ENCODE measurements around the gene MPP3. TPM values are rescaled to one million over a fixed set of nuclear protein-coding genes. Genes with fewer than 3 reads are reported as not detected.

The MPP3 gene
- total RNA-seq, 1 experiment from 2014 or later: 11.3 TPM

DNA sequence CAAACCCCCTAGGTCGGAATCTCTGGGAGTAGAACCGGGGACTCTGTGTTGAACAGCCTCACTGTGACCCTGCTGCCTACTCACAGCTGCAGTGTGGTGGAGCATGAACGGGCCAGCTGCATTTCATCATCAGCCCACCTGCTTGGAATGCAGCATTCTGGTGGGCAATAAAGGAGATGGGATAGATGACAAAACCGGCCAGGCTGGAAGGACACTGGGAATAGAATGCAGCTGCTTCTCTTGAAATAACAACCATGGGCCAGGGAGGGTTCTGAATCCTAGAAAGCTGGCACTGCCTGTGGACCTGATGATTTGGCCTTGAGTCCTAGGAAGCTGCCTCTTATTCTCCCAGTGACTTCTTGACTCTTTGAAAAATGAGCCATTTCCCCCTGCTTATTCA lies 29.2 kb downstream of the MPP3 start:
- H3K27ac Mint-ChIP-seq: peak overlapping the region; percentile 82
- peaks cover 19% of the 10 kb centered on the region for H3K36me3 Mint-ChIP-seq
- H3K4me1 Mint-ChIP-seq: peaks cover 43% of the 10 kb centered on the region
- H3K4me3 Mint-ChIP-seq: 0 out of 2 replicates have a peak overlapping the region, but pooled peaks have one; percentile 2
- ATAC-seq (peak; percentile 90), DNase-seq (ENCODE audit: low spot score) (peak; percentile 39)
- H3K9me3 Mint-ChIP-seq: peaks cover 12% of the 10 kb centered on the region
- no peaks in the 10 kb centered on the region for H3K27me3 Mint-ChIP-seq (ENCODE audit: low read depth)
- TF ChIP-seq RORB (CRISPR knock-in tag; IDR thresholded peaks at IDR 0.05) (no peak), SOX15 (CRISPR knock-in tag; IDR thresholded peaks at IDR 0.05) (no peak), FOXK1 (CRISPR knock-in tag; IDR thresholded peaks at IDR 0.05) (no peak), ZNF121 (CRISPR knock-in tag; IDR thresholded peaks at IDR 0.05) (peak; percentile 92), KAT7 (CRISPR knock-in tag; IDR thresholded peaks at IDR 0.05; ENCODE audit: borderline replicate concordance) (no peak), CBFB (CRISPR knock-in tag; IDR thresholded peaks at IDR 0.05; ENCODE audit: low read depth) (no peak), JUN (CRISPR knock-in tag; IDR thresholded peaks at IDR 0.05) (no peak), ZNF263 (CRISPR knock-in tag; IDR thresholded peaks at IDR 0.05; ENCODE audit: low read depth) (no peak), ELF4 (CRISPR knock-in tag; IDR thresholded peaks at IDR 0.05; ENCODE audit: low read depth) (no peak)
- TF ChIP-seq, protein P1, sequence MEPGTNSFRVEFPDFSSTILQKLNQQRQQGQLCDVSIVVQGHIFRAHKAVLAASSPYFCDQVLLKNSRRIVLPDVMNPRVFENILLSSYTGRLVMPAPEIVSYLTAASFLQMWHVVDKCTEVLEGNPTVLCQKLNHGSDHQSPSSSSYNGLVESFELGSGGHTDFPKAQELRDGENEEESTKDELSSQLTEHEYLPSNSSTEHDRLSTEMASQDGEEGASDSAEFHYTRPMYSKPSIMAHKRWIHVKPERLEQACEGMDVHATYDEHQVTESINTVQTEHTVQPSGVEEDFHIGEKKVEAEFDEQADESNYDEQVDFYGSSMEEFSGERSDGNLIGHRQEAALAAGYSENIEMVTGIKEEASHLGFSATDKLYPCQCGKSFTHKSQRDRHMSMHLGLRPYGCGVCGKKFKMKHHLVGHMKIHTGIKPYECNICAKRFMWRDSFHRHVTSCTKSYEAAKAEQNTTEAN (CRISPR knock-in tag; IDR thresholded peaks at IDR 0.05): no peak
- TF ChIP-seq, protein P2, sequence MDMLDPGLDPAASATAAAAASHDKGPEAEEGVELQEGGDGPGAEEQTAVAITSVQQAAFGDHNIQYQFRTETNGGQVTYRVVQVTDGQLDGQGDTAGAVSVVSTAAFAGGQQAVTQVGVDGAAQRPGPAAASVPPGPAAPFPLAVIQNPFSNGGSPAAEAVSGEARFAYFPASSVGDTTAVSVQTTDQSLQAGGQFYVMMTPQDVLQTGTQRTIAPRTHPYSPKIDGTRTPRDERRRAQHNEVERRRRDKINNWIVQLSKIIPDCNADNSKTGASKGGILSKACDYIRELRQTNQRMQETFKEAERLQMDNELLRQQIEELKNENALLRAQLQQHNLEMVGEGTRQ (CRISPR knock-in tag; IDR thresholded peaks at IDR 0.05): no peak
- TF ChIP-seq, protein P3, sequence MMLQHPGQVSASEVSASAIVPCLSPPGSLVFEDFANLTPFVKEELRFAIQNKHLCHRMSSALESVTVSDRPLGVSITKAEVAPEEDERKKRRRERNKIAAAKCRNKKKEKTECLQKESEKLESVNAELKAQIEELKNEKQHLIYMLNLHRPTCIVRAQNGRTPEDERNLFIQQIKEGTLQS (CRISPR knock-in tag; conservative IDR thresholded peaks at IDR 0.05): peak; percentile 70; the same call in 1 of the 2 replicates
- TF ChIP-seq, protein P4, sequence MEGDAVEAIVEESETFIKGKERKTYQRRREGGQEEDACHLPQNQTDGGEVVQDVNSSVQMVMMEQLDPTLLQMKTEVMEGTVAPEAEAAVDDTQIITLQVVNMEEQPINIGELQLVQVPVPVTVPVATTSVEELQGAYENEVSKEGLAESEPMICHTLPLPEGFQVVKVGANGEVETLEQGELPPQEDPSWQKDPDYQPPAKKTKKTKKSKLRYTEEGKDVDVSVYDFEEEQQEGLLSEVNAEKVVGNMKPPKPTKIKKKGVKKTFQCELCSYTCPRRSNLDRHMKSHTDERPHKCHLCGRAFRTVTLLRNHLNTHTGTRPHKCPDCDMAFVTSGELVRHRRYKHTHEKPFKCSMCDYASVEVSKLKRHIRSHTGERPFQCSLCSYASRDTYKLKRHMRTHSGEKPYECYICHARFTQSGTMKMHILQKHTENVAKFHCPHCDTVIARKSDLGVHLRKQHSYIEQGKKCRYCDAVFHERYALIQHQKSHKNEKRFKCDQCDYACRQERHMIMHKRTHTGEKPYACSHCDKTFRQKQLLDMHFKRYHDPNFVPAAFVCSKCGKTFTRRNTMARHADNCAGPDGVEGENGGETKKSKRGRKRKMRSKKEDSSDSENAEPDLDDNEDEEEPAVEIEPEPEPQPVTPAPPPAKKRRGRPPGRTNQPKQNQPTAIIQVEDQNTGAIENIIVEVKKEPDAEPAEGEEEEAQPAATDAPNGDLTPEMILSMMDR (IDR thresholded peaks at IDR 0.05): no peak
- TF ChIP-seq, protein P5, sequence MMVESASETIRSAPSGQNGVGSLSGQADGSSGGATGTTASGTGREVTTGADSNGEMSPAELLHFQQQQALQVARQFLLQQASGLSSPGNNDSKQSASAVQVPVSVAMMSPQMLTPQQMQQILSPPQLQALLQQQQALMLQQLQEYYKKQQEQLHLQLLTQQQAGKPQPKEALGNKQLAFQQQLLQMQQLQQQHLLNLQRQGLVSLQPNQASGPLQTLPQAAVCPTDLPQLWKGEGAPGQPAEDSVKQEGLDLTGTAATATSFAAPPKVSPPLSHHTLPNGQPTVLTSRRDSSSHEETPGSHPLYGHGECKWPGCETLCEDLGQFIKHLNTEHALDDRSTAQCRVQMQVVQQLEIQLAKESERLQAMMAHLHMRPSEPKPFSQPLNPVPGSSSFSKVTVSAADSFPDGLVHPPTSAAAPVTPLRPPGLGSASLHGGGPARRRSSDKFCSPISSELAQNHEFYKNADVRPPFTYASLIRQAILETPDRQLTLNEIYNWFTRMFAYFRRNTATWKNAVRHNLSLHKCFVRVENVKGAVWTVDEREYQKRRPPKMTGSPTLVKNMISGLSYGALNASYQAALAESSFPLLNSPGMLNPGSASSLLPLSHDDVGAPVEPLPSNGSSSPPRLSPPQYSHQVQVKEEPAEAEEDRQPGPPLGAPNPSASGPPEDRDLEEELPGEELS (CRISPR knock-in tag; IDR thresholded peaks at IDR 0.05): peak; percentile 14; the same call in 1 of the 2 replicates
- ChIA-PET POLR2A (interaction anchor here (0.5 to 1.1 kb wide), 2 partner anchors 36 to 38 kb away, joined by 3 to 5 read pairs; no protein-coding TSS in a partner anchor), CTCF (interaction anchor here (0.6 to 2.4 kb wide), 8 partner anchors 10 to 203 kb away, joined by 3 to 17 read pairs (median 4); partner anchors contain the start of genes CD300LG and DUSP3)

DNA sequence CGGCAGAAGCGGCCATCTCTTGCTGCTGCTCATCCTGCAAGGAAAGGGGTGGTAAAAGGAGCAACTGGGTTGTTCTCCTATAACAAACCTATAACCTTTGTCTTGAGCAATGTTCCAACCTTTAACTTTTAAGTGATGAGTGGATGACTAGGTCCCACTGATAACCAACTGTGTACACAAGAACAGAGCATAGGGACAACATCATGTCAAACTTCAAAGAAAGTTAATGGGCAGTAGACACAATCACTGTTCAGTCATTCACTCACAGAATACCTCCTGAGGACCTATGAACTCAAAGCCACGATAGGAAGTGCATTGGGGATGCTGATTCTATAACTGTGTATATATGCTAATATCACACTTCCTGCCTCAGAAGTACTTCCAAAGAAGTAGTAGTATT lies 31.1 kb downstream of the MPP3 start:
- Mint-ChIP-seq H3K36me3 (peaks cover 27% of the 10 kb centered on the region), H3K4me3 (no peak overlapping the region), H3K27ac (no peak overlapping the region), H3K27me3 (ENCODE audit: low read depth) (peaks cover 8% of the 10 kb centered on the region), H3K9me3 (peaks cover 21% of the 10 kb centered on the region), H3K4me1 (peaks cover 43% of the 10 kb centered on the region)
- DNase-seq (ENCODE audit: low spot score) (no peak), ATAC-seq (no peak)
- POLR2A ChIA-PET: no interaction called here
- TF ChIP-seq GABPB1 (CRISPR knock-in tag; IDR thresholded peaks at IDR 0.05): peak; percentile 73
- TF ChIP-seq, protein P6, sequence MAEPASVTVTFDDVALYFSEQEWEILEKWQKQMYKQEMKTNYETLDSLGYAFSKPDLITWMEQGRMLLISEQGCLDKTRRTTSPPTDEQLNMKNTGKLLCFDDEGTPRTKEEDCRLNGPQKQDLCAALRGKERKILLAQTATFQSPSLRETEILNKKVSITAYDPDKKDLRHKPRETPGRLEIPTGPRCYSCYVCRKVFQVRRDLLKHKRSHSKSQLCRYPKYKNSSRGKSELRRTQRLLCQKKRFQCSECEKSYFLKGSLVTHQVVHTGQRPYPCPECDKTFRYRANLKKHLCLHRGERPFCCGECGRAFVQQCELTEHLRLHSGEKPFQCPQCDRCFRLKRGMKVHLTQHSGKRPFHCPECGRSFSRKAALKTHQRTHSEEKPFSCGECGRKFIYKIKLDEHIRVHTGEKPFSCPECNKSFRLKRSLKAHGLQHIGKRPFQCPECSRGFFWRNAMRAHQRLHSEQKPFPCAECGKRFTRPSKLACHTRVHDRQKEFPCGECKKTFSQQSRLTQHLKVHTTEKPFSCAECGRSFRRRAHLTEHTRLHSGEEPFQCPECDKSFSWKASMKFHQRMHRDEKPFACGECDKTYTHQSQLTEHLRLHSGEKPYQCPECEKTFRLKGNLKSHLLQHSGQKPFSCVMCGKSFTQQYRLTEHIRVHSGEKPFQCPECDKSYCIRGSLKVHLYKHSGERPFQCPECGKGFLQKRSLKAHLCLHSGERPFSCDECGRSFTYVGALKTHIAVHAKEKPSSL (CRISPR knock-in tag; conservative IDR thresholded peaks at IDR 0.05): no peak
- CTCF ChIA-PET: no interaction called here
